ENCODE data around the gene HAP1.

The HAP1 gene

DNA sequence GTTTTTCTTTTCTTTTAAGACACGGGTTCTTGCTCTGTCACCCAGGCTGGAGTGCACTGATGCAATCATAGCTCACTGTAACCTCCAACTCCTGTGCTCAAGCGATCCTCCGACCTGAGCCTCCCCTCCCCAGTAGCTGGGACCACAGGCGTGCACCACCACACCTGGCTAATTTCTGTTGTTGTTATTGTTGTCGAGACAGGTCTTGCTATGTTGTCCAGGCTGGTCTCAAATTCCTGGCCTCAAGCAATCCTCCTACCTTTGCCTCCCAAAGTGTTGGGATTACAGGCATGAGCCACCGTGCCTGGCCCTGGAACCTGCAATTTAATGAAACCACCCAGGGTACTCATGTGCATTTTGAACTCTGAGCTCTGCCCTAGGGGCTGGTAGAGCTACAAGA, 27.9 kb upstream of the HAP1 start:
- DNase-seq = no peak

DNA sequence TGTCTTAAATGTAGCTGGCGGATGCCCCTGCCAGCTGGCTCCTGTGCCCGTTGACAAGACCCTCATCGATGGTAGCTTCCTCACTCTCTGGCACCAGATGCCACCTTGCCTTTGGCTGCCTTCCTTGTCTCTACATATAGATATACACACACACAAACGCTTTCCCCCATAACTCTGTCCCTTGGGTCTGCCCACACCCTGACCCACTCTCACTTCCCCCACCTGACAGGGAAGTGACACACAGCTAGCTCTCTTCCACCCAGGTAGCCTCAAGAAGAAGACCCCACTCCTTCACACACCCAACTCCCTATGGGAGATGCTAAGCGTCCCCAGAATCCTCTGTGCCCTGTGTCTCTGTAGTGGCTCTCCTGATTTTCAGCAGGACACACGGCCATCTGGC, 26.4 kb upstream of the HAP1 start:
- no peak for DNase-seq

GRCh38 chr17:41758601-41759000, 24.2 kb upstream of the HAP1 start:
- no peak for DNase-seq

DNA sequence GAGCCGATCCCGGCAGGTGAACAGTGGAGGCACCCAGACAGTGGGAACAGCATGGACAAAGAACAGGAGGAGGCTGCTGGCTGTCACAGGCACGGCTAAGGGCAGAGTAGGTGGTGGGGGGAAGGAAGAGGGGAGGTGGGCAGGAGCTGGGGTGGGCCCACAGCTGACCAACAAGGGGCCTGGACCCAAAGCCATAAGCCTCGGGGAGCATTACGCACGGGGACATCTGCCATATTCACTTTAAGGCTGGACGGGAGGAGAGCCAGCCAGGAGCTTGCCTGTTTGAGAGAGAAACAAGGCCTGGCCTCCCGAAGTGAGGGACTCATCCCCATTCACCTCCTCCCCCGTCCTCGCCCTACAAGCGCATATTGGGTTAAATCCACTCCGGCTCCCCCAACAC, 19.6 kb upstream of the HAP1 start:
- DNase-seq = no peak

GRCh38 chr17:41751288-41751687, 16.8 kb upstream of the HAP1 start:
- DNase-seq = no peak

- no peak for DNase-seq
Observed at GRCh38 chr17:41750862-41751261, 16.4 kb upstream of the HAP1 start.

DNA sequence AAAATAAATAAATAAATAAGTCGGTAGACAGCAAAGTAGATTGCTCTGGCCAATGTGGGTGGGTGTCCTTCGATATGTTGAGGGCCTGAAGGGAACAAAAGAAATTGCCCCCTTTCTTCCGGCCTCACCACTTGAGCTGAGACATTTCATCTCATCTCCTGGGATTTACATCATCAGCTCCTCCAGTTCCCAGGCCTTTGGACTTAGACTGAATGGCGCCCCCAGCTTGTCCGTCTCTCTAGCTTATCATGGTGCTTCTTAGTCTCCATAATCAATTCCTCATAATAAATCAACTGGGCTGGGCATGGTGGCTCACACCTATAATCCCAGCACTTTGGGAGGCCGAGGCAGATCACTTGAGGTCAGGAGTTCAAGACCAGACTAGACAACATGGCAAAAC, 13.8 kb upstream of the HAP1 start:
- DNase-seq = no peak

DNA sequence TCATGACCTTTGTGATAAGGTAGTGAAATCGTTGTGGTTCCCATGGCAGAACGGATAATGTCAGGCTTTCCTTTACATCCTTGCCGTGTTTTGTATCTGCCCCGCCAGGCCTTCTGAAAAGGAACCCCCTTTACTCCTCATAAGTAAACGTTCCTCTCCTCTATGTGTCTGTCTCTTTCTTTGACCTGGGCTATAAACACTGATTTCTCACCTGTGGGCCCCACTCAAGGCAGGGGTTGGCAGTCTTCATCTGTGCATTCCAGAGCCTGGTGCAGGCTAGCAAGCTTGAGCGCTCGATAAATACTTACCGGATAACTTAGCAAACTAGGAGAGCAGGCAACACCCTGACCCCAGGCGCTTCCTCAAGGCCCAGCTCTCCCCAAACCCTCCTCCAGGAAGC, 7.3 kb upstream of the HAP1 start:
- DNase-seq = no peak

- DNase-seq = no peak
Observed at GRCh38 chr17:41740506-41740905, 6.1 kb upstream of the HAP1 start.

DNA sequence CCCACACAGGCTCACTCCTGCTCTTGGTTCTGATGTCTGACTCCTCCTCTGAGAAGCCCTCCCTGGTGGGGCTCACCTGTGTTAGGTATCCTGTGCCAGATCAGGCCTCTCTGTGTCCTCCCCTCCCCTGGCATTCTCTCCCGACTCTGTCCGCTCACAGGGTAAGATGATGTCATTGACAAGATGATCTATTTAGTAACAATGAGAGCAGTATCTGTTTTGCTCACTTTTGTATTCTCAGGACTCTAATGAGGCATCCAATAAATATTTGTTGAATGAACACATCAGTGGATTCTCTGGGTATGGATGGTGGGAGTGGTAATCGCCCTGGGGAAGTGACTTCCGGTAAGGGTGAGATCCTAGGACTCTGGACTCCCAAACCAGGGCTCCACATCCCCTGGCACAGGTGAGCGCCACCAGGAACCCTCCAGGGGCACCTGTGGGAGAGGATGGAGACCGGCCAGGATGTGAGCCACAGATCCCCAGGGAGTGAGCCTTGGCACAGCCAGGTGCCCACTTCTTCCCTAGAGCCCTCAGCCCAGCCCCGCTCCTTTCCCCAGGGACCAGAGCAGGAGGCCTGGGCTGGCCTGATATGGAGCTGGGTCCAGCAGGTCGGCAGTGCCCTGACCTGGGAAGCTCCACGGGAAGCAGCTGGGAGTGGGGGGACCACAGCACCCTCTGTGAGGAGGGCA, 5.4 kb upstream of the HAP1 start:
- DNase-seq = no peak

- no peak for DNase-seq
Observed at GRCh38 chr17:41738801-41739112, 4.3 kb upstream of the HAP1 start.

DNA sequence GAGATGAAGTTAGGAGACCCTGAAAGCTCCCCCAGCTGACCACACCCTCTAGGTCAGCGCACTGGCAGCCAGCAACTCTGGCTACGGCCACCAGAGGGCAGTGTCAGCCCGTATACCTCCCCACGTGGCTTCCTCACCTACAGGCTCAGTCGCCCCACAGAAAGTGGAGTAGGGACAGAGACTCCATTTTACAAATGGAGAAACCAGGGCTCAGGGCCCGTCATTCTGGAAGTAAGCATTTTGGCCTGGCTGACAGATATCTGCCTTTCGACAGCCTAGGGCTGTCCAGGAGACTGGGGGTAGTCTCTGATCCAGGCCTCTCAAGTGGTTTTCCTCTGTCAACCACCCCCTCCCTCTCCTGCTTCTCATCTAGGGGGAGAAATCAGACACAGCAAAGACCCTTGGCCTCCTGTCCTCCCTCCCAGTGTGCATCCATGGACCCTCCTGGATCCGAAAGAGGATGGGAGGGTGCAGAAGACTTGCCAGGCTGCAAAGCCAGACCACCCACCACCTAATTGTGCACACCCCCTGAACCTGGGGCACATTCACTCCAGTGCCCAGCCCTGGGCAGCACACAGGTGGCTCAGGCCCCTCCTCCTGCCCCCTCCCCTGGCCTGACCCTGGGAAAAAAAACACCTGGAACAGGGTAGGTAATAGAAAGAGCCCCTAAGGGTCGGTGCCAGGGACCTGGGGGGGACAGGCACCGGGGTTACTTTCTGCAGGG, 3.8 kb upstream of the HAP1 start:
- peak; percentile 62 for DNase-seq

GRCh38 chr17:41737680-41738023, 3.2 kb upstream of the HAP1 start:
- no peak for DNase-seq

- DNase-seq = no peak
Observed at GRCh38 chr17:41736983-41737679, 2.7 kb upstream of the HAP1 start.

GRCh38 chr17:41735744-41736143, 1.3 kb upstream of the HAP1 start:
- DNase-seq = no peak

DNA sequence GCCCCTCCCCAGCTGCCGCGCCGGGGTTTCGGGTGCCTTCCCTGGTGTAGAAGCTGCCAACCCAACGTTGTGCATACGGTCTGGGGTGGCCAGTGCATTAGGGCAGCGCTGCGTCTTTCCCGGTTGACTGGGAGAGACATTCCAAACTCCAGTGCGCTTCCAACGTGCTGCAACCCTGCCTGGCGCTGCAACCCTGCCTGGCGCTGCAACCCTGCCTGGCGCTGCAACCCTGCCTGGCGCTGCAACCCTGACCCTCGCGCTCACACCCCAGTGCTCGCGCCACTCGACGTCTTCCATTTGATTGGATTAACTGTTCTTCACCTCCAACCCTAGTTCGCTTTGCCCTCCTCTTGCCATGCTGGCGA, 488 bp upstream of the HAP1 start:
- no peak for DNase-seq

DNA sequence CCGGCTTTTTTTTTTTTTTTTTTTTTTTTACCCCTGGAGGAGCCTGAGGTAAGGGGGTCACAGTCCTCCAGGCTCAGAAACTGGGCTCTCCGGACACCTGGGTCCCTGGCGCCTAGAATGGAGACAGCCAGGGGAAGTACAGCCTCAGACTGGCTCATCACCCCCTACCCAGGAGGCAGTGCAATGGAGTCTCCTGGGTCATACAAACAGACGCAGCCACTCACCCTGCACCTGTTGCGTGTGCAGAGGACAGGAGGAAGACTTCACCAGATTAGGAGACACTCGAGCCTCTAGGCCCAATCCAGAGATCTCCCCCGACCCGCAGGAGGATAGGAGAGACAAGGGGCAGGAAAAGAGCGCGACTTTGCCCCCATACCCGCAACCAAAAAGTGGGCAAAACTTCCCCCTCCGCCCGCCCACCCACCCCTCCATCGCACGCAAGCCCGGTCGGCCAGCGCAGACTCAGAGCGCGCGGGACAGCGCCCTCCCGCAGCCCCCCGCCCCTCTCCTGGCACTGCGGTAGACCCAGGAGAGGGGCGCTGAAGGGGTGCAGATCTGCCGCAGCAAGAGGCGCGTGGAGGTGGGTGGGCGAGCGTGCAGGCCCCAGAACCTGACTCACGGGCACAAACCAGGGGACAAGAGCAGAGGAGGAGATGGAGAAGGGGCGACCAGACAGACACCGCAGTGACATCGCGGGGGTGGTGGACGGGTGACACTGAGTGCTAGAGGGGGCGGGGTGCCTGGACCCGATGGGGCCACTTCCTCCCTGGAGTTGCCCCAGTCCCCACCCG, 900 bp downstream of the HAP1 start:
- DNase-seq = no peak

- DNase-seq = no peak
Observed at GRCh38 chr17:41731836-41732235, 2.6 kb downstream of the HAP1 start.

DNA sequence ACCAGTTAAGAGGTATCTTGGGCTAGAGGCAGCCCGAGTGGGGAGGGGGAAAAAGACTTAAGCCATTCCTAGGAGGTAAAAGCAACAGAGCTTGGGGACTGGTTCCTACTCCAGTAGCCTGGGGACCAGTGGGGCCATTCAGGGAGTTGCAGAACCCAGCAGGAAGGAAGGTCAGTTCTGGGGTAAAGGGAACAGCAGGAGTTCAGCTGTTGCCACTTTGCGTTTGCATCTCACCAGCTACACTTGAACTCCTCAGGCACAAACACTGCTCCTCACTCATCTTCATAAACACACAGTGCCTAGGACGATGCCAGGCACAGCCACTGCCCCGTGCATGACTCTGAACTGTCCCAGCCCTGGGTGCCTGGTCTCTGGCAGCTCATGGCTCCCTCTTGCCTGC, 4.0 kb downstream of the HAP1 start:
- DNase-seq = no peak

GRCh38 chr17:41728056-41728455, 6.4 kb downstream of the HAP1 start:
- no peak for DNase-seq

DNA sequence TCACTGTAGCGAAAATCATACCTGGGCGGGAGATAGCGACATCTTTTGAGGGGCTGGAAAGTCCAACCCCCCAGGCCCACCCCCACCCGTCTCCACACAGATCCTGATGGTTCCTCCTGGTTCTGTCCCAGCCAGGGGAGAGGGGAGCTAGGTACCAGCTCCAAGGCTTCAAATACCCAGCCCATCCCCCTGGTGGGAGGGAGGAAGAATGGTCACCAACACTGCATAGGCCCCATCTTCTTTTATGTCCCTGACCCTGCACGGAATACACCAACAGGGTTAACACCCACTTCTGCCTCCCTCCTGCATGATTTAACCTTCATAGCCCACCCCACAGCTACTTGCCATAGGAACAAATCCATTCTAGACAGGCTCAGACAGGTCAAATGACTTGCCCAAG, 9.3 kb downstream of the HAP1 start:
- no peak for DNase-seq

GRCh38 chr17:41724476-41725050, 9.9 kb downstream of the HAP1 start:
- DNase-seq = no peak

GRCh38 chr17:41723801-41724475, 10.5 kb downstream of the HAP1 start:
- DNase-seq = no peak
